SK-N-SH treated with all-trans-retinoic acid at 6 μM for 48 hours (cell line): ENCODE data around the gene PDGFC.

Source experiments
- BACH2 ChIP-seq: fragments of 250-450 bp; sonication (Bioruptor Pico); IDR thresholded peaks from 2 replicates; pipeline ENCODE4 v1.9.0; 2021; ENCODE audit warnings: mild to moderate bottlenecking, borderline replicate concordance
- CREB5 ChIP-seq: fragments of 250-450 bp; sonication (Bioruptor Pico); IDR thresholded peaks from 2 replicates; pipeline ENCODE4 v1.5.1; 2020; ENCODE audit warnings: low read depth, mild to moderate bottlenecking, moderate library complexity
- CSDC2 ChIP-seq: fragments of 250-450 bp; sonication (Bioruptor Pico); IDR thresholded peaks from 2 replicates; pipeline ENCODE4 v1.5.0; 2020; ENCODE audit warnings: mild to moderate bottlenecking, moderate library complexity
- ZNF70 ChIP-seq: fragments of 450-650 bp; formaldehyde crosslinking; IDR thresholded peaks from 2 replicates; pipeline ENCODE4 v1.5.0; 2020; ENCODE audit warnings: mild to moderate bottlenecking, moderate library complexity

GRCh38 chr4:156886481-156886880, 85.1 kb downstream of the PDGFC start:
- TF ChIP-seq BACH2 = no peak
- TF ChIP-seq CREB5 (CRISPR knock-in tag) = no peak
- no peak for TF ChIP-seq ZNF70
- TF ChIP-seq CSDC2 (CRISPR knock-in tag) = no peak
